GM19324 (cell line): Measurements from ENCODE around the gene MSH2.

Experiments used
- ATAC-seq: cut with Tn5 transposase; IDR thresholded peaks from one replicate; pipeline ENCODE4 v1.9.1; 2021; ENCODE audit warnings: mild to moderate bottlenecking, moderate library complexity; ENCODE audit not compliant: unreplicated experiment, low FRiP score

The MSH2 gene

GRCh38 chr2:47528874-47529273, 125.9 kb downstream of the MSH2 start:
- ATAC-seq = no peak

- no peak for ATAC-seq
These were observed 127.3 kb downstream of the MSH2 start for GRCh38 chr2:47530105-47530760.

GRCh38 chr2:47531378-47532042, 128.6 kb downstream of the MSH2 start:
- no peak for ATAC-seq
